NCI-H2107 treated with DMSO at 0.1 percent for 48 hours (cell line): ENCODE results near the gene AHI1.
"Not testable (repeated sequence)": the region's sequence is repeated elsewhere in the genome, so short reads cannot be mapped to it uniquely, and the experiment has no call there.

Experiments
- DNase-seq: peaks from one replicate; lab custom pipeline; 2025; ENCODE audit not compliant: unreplicated experiment; lab: John Stamatoyannopoulos, UW

AHI1 gene

GRCh38 chr6:135397172-135397952 lies 100.2 kb downstream of the AHI1 start:
- no peak for DNase-seq

GRCh38 chr6:135395136-135395535 lies 102.4 kb downstream of the AHI1 start:
- DNase-seq, result no peak

- DNase-seq, result no peak
Measured at GRCh38 chr6:135393289-135393688, 104.3 kb downstream of the AHI1 start.

GRCh38 chr6:135390458-135390857 lies 107.1 kb downstream of the AHI1 start:
- DNase-seq, result no peak

- DNase-seq, result no peak
Measured at GRCh38 chr6:135385299-135385698, 112.2 kb downstream of the AHI1 start.

GRCh38 chr6:135383766-135384165 lies 113.8 kb downstream of the AHI1 start:
- no peak for DNase-seq

GRCh38 chr6:135383301-135383700 lies 114.2 kb downstream of the AHI1 start:
- DNase-seq, result no peak

GRCh38 chr6:135382182-135382628 lies 115.3 kb downstream of the AHI1 start:
- no peak for DNase-seq

- DNase-seq, result no peak
Measured at GRCh38 chr6:135380793-135381192, 116.7 kb downstream of the AHI1 start.

- no peak for DNase-seq
Measured at GRCh38 chr6:135379647-135380046, 117.9 kb downstream of the AHI1 start.

GRCh38 chr6:135372758-135373157 lies 124.8 kb downstream of the AHI1 start:
- no peak for DNase-seq

- not testable (repeated sequence) for DNase-seq
Measured at GRCh38 chr6:135363622-135364021, 133.9 kb downstream of the AHI1 start.

GRCh38 chr6:135362124-135362523 lies 135.4 kb downstream of the AHI1 start:
- DNase-seq, result no peak

GRCh38 chr6:135360222-135360621 lies 137.3 kb downstream of the AHI1 start:
- no peak for DNase-seq

GRCh38 chr6:135358985-135359384 lies 138.6 kb downstream of the AHI1 start:
- DNase-seq, result no peak

GRCh38 chr6:135358251-135358821 lies 139.2 kb downstream of the AHI1 start:
- no peak for DNase-seq

- no peak for DNase-seq
Measured at GRCh38 chr6:135354407-135354806, 143.1 kb downstream of the AHI1 start.

- no peak for DNase-seq
Measured at GRCh38 chr6:135353113-135353512, 144.4 kb downstream of the AHI1 start.

- no peak for DNase-seq
Measured at GRCh38 chr6:135351635-135352034, 145.9 kb downstream of the AHI1 start.

- no peak for DNase-seq
Measured at GRCh38 chr6:135347887-135348286, 149.7 kb downstream of the AHI1 start.

- DNase-seq, result no peak
Measured at GRCh38 chr6:135346747-135347146, 150.8 kb downstream of the AHI1 start.

GRCh38 chr6:135344526-135344925 lies 153.0 kb downstream of the AHI1 start:
- no peak for DNase-seq

GRCh38 chr6:135339920-135340319 lies 157.6 kb downstream of the AHI1 start:
- DNase-seq, result not testable (repeated sequence)
